T-helper 17 cell (primary cell): ENCODE measurements around the gene EFCC1. TPM values are rescaled to one million over a fixed set of nuclear protein-coding genes. Genes with fewer than 3 reads are reported as not detected.

ENCODE experiments used
- ATAC-seq: fragments of 150-1000 bp; cut with Tn5 transposase; 2 replicates; pipeline ENCODE4 v1.10.0; 2021; ENCODE audit warnings: mild to moderate bottlenecking, moderate library complexity
- DNase-seq, 3 donors: peaks; one replicate each; pipeline versions ENCODE4 v3.0.0 to v3.0.0-alpha.2; 2020 to 2021
- H3K9me3 ChIP-seq: one replicate; pipeline ENCODE4 v1.7.0; 2013; ENCODE audit warnings: low read length, mild to moderate bottlenecking; ENCODE audit not compliant: control insufficient read depth, poor library complexity, severe bottlenecking
- H3K27ac Mint-ChIP-seq: one replicate; pipeline ENCODE4 v1.8.0; 2022; ENCODE audit warnings: mild to moderate bottlenecking, moderate library complexity, mixed read lengths
- H3K27me3 Mint-ChIP-seq: one replicate; pipeline ENCODE4 v1.8.0; 2022; ENCODE audit warnings: mixed read lengths
- H3K36me3 Mint-ChIP-seq: one replicate; pipeline ENCODE4 v1.8.0; 2022; ENCODE audit warnings: low read depth, mixed read lengths
- H3K4me1 Mint-ChIP-seq: one replicate; pipeline ENCODE4 v1.8.0; 2022; ENCODE audit warnings: mild to moderate bottlenecking, mixed read lengths
- H3K4me3 Mint-ChIP-seq: one replicate; pipeline ENCODE4 v1.8.0; 2022; ENCODE audit warnings: mild to moderate bottlenecking, moderate library complexity, mixed read lengths
- total RNA-seq, 4 donors: library from RNA in 2 of 4; stranded (reverse) in 2 of 4; gene quantifications; one replicate each; pipeline ENCODE4 v1.2.3 and lab custom pipeline; 2022 to 2026

The EFCC1 gene
- total RNA-seq, 2 donors from 2014 or later = 0.12 TPM; not detected in 1

DNA sequence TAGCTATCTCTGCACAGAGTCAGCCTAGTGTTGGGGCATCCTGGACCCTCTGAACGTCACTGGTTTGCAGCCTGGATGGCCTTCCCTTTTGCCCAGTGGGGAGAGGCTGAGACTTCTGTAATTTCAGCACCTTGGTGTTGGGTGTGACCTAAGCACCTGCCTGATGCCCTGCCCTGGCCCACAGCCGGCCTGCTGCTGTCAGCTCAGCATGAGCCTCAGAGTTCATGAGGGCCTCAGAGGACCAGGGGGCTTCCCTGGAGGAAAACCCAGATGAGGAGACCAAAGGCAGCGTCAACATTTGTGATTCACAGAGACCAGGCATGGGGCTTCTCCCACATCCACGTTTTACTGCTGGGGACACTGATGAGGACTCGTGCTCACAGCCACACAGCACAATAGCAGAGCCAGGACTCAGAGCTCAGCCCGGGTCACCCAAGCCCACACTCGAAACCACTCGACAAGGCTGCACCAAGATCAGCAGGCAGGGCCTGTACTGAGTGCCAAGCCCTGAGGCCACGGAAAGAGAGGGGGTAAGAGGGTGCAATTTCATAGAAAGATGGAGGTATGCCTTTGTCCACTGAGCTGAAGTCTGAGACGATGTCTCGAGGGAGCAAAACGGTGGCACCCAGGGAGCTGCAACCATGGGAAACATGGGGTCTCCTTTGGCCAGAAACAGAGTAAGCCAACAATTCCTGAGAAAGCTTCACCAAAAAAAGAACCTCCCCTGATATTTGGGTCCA lies 49.6 kb downstream of the EFCC1 start:
- DNase-seq (no peak), ATAC-seq (no peak)
- Mint-ChIP-seq H3K4me1 (peaks cover 3% of the 10 kb centered on the region), H3K36me3 (no peaks in the 10 kb centered on the region), H3K4me3 (no peak overlapping the region), H3K27ac (no peak overlapping the region), H3K27me3 (no peaks in the 10 kb centered on the region)
- H3K9me3 ChIP-seq = no peaks in the 10 kb centered on the region

DNA sequence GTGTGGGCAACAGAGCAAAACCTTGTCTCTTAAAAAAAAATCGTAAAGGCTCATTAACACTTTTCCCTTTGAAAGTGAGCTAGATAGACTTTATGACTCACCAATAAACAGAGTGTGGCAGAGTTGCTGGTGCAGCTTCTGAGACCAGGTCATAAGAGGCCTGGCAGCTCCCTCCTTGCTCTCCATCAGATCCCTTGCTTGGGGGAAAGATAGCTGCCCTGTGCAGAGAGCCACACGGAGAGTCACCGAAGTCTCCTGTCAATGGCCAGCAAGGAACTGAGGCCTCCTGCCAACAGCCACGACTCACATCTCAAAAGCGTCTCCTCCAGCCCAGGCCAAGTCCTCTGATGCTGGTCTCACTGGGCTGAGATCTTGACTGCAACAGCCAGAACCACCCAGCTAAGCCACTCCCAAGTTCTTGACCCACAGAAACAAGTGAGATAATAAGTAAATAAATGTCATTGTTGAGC lies 50.8 kb downstream of the EFCC1 start:
- H3K4me3 Mint-ChIP-seq = no peak overlapping the region
- DNase-seq (no peak), ATAC-seq (no peak)
- H3K27ac Mint-ChIP-seq = peak overlapping the region; percentile 57
- no peaks in the 10 kb centered on the region for H3K36me3 Mint-ChIP-seq
- no peaks in the 10 kb centered on the region for H3K27me3 Mint-ChIP-seq
- H3K9me3 ChIP-seq = no peaks in the 10 kb centered on the region
- H3K4me1 Mint-ChIP-seq = peaks cover 5% of the 10 kb centered on the region

DNA sequence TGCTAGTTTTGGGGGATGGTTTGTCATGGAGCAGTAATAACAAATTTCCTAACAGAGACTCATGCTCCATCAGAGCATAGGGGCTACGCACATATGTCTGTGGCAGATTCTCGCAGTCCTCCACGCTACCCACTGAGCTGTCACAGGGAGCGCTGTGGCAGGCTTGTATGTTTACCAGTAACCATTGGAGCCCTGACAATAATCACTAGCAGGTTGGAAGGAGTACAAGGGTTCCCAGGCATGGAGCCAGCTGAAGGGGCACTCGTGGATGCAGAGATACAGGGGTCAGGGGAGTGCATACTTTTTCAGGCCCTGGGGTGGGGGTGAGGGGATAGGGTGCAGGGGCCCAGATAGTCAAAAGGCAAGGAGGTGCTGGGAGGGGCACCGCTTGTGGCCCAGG lies 51.6 kb downstream of the EFCC1 start:
- Mint-ChIP-seq H3K27ac (peak overlapping the region; percentile 57), H3K36me3 (no peaks in the 10 kb centered on the region), H3K4me1 (peaks cover 11% of the 10 kb centered on the region), H3K4me3 (no peak overlapping the region), H3K27me3 (no peaks in the 10 kb centered on the region)
- ATAC-seq (no peak), DNase-seq (no peak)
- no peaks in the 10 kb centered on the region for H3K9me3 ChIP-seq

DNA sequence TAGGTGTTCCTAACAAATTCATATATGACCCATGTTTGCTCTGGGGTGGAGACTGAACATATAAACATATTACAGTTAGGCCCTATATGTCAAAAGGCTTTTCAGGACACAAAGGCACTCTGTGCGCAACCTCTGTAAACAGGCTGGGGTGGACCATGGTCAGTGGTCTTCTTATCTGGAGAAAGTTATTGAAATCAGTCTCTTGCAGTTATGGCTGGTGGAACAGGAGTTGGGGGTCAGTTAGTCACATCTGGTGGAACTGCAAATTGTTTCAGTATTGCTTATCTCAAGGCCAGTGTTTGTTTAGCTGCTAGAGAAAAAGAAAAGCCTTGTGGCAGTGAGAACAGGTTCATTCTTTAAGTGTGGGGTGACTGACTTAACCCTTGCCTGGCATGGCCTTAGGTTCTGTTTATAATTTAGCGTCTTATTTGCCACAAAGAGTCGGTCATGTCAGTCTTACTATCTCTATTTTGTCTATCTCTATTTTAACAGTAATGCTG lies 53.6 kb downstream of the EFCC1 start:
- Mint-ChIP-seq H3K27ac (peak overlapping the region; percentile 81), H3K4me3 (no peak overlapping the region), H3K4me1 (peaks cover 19% of the 10 kb centered on the region), H3K27me3 (no peaks in the 10 kb centered on the region), H3K36me3 (no peaks in the 10 kb centered on the region)
- H3K9me3 ChIP-seq = no peaks in the 10 kb centered on the region
- no peak for ATAC-seq
- DNase-seq = no peak

DNA sequence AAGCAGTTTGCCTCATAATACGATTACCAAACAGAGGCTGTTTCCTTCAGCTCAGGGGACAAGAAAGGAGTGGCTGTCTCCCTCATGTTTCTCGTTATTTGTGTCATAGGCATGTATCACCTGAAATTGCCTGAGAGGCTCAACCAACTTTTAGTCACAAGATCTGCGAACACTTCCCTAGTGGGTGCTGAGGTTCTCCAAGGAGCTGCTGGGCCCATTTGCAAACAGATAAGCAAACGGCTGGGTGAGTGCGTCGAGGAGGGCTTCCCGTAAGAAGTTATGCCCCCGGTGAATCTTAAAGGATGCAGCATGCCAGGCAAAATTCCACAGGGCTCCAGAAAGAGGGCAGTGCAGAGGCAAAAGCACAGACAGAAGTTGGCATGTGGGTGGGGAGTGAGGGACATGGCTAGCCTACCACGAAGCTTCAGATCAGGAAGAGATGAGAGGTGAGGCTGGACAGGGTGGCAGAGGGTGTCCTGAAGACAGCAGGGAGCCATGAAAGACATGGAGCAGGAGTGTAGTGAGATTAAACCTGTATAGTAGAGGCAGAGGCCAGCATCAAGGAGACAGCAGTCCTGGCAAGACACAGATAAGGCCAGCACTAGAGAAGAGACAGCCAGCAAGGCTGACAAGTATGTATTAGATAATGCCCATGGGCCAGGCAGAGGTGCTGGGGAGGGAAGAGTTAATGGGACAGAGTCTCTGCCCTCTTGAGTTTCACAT lies 55.5 kb downstream of the EFCC1 start:
- peak overlapping the region; percentile 25 for H3K4me3 Mint-ChIP-seq
- peaks cover 19% of the 10 kb centered on the region for H3K4me1 Mint-ChIP-seq
- no peak for ATAC-seq
- H3K36me3 Mint-ChIP-seq = no peaks in the 10 kb centered on the region
- no peak for DNase-seq
- peak overlapping the region; percentile 5 for H3K27ac Mint-ChIP-seq
- H3K9me3 ChIP-seq = no peaks in the 10 kb centered on the region
- H3K27me3 Mint-ChIP-seq = no peaks in the 10 kb centered on the region

DNA sequence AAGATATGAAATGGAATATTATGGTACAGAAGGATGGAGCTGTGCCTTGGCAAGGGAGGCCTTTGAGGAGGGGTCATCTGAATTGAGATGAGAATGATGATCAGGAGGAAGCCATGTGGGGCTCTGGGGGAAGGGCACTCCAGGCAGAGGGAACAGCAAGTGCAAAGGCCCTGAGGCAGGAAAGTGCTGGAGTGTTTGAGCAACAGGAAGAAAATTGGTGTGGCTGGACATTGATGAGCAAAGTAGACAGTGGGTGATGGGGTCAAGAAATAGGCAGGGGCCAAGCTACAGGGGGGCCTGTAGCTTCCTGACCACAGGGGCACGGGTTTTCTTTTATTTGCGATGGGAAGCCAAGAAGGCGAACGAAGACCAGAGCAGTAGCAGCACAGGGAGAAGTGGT lies 56.1 kb downstream of the EFCC1 start:
- H3K9me3 ChIP-seq = no peaks in the 10 kb centered on the region
- ATAC-seq (no peak), DNase-seq (no peak)
- no peaks in the 10 kb centered on the region for H3K36me3 Mint-ChIP-seq
- peak overlapping the region; percentile 5 for H3K27ac Mint-ChIP-seq
- H3K27me3 Mint-ChIP-seq = no peaks in the 10 kb centered on the region
- H3K4me3 Mint-ChIP-seq = no peak overlapping the region
- H3K4me1 Mint-ChIP-seq = peaks cover 19% of the 10 kb centered on the region

DNA sequence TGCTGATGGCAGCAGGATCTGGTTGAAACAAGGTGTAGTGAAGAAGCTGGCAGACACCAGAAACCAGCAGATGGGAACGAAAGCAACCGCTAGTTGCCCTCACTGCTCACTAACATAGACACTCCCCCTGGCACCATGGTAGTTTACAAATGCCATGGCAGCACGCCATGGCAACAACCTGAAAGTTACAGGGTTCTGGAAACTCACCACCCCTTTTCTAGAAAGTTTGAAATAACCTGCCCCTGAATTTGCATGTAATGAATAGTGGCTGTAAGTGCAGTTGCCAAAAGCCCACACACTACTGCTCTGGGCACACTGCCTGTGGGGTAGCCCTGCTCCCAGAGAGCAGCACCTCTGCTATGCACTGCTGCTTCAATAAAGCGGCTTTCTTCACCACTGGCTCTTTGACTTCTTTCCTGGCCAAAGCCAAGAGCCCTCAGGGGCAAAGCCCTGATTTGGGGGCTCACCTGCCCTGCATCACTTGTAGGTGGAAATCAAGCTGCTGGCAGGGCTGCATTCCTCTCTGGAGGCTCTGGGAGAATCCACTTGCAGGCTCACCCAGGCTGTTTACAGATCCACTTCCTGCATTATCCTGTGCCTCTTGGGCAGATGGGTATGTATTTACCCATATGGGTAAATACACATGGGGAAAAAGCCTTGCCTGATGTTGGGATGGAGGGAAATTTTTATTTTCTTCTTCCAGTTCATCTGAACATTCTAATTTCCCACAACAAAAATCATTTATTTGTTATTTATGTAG lies 57.5 kb downstream of the EFCC1 start:
- Mint-ChIP-seq H3K36me3 (no peaks in the 10 kb centered on the region), H3K27ac (peak overlapping the region; percentile 5), H3K27me3 (peaks cover 6% of the 10 kb centered on the region), H3K4me1 (peaks cover 18% of the 10 kb centered on the region), H3K4me3 (no peak overlapping the region)
- ATAC-seq (peak; percentile 90), DNase-seq (no peak)
- no peaks in the 10 kb centered on the region for H3K9me3 ChIP-seq

DNA sequence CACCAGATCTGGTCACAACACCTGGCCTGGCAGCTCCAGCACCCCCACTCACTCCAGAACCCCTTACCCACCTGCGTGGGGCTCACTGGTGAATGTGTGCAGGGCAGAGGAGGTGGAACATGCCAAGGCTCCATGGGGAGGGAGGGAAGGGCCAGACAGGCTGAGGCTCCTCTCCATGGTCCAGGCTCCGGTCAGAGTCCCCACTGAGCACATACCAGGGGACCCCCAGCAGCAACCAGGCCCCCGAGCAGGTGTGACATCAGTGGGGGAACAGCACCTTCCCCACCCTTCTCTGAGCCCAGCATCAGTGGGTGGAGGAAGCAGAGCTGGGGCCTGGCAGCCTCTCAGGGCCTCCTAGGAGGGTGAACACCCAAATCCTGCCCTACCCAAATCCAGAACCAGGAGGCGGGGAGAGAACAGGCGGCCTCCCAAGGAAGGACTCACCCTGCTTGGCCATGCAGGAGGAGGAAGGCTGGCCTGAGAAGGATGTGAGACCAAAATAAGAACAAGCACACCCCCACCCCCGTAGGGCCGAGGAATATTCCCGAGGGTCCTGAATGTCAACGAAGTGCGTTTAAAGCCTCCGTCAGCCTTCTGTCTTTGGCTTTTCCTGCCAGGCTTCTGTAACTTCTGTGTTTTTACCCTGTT lies 58.3 kb downstream of the EFCC1 start:
- peaks cover 6% of the 10 kb centered on the region for H3K27me3 Mint-ChIP-seq
- H3K36me3 Mint-ChIP-seq = no peaks in the 10 kb centered on the region
- H3K4me3 Mint-ChIP-seq = no peak overlapping the region
- no peak overlapping the region for H3K27ac Mint-ChIP-seq
- ATAC-seq (no peak), DNase-seq (no peak)
- H3K4me1 Mint-ChIP-seq = peaks cover 15% of the 10 kb centered on the region
- H3K9me3 ChIP-seq = no peaks in the 10 kb centered on the region

DNA sequence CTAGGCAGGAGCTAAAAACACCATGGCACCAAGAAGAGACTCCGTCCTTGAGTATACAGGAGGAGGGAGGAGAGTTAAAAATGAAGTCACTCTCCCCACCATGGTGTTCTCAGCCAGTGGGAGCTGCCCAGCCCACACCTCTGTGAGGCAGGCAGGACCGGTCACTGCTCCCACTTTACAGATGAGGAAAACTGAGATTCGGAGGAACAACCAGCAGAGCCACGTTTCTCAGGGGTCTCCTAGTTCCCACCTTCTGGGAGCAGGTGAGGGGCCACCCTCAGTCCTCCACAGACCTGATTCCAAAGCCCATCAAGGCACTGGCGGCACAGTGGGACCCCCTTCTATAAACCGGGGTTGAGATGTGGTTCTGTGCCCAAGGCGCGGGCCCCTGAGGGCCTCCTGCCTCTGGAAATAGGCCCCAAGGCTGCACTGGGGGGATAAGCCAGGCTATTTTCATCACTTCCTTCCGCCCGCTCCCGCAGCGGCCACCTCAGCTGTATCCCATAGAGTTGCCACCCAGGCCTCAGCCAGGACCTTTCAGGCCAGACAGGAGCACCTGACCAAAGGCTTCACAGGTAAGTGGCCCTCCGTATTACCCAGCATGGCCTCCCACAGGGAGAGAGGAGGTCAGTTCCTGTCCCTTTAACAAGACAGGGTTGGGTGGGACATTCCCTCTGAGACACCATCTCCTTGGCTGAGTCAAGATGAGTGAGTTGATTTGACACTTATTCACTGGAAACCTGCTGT lies 59.3 kb downstream of the EFCC1 start, which contains the start of gene GP9:
GP9 (plus strand) TSS at position 504 of the 747 bp plus-strand sequence. CDS start 961 bp downstream, outside the sequence.
- ATAC-seq (no peak), DNase-seq (no peak)
- no peak within 1 kb of the TSS for H3K27ac Mint-ChIP-seq
- H3K27me3 Mint-ChIP-seq = peaks cover 8% of the 10 kb centered on the region
- no peak within 1 kb of the TSS for H3K4me3 Mint-ChIP-seq
- peaks cover 15% of the 10 kb centered on the region for H3K4me1 Mint-ChIP-seq
- H3K9me3 ChIP-seq = no peaks in the 10 kb centered on the region
- peaks cover 1% of the 10 kb centered on the region for H3K36me3 Mint-ChIP-seq

DNA sequence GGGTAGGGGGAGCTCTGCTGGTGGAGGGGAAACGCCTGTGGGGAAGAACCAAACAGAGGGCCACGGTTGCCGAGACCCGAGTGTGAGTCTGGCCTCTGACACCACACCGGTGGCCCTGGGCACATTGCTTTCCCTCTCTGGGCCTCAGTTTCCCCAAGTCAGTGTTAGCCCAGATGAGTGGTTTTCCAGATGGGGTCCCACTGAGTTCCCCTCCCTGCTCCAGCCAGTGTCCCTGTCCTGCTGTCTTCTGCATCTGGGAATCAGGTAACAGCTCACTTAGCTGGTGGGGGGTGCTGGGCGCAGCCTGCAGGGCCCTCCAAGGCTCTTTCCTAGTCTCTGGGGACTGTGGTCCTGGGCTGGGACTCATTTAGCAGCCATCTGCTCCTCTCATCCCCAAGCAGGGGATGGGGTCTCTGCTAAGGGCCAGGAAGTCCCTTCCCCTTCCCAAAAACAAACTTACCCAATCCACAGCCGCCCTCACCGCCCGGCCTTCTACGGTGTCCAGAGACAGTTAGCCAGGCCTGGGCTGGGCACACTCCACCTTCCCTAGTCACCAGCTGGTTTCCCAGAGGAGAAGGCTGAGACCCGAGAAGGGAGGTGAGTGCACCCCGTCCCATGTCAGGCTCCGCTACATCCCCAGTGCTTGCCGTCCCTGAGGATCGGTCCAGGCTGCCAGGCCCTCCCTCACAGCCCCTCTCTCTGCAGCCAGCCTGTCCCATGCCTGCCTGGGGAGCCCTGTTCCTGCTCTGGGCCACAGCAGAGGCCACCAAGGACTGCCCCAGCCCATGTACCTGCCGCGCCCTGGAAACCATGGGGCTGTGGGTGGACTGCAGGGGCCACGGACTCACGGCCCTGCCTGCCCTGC lies 60.2 kb downstream of the EFCC1 start:
- H3K27ac Mint-ChIP-seq = no peak overlapping the region
- H3K9me3 ChIP-seq = no peaks in the 10 kb centered on the region
- ATAC-seq (no peak), DNase-seq (no peak)
- peaks cover 15% of the 10 kb centered on the region for H3K4me1 Mint-ChIP-seq
- peaks cover 12% of the 10 kb centered on the region for H3K27me3 Mint-ChIP-seq
- H3K36me3 Mint-ChIP-seq = peaks cover 4% of the 10 kb centered on the region
- H3K4me3 Mint-ChIP-seq = no peak overlapping the region

DNA sequence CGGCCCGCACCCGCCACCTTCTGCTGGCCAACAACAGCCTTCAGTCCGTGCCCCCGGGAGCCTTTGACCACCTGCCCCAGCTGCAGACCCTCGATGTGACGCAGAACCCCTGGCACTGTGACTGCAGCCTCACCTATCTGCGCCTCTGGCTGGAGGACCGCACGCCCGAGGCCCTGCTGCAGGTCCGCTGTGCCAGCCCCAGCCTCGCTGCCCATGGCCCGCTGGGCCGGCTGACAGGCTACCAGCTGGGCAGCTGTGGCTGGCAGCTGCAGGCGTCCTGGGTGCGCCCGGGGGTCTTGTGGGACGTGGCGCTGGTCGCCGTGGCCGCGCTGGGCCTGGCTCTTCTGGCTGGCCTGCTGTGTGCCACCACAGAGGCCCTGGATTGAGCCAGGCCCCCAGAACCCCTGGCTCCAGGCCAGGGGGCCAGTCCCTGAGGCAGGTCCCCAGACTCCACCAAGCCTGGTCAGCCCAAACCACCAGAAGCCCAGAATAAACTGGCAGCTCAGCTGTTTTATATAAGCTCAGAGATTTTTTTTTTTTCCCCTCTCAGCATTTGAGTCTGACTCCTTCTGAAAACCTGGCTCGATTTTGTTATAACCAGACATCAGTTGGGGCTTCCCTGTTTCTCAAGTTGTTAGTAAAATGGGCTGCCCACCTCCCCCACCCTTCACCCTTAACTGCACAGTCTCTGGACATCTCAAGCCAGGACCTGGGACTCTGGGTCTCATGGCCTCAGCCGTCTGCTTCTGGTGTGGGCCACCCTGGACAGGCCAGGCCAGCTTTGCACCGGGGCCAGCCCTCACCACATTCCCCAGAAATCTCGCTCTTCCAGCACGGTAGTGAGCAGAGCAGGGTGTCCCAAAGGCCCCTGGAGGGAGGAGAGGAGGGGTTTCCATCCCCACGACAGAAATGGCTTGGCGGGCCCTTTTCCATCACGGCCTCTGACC lies 61.1 kb downstream of the EFCC1 start:
- no peaks in the 10 kb centered on the region for H3K9me3 ChIP-seq
- Mint-ChIP-seq H3K36me3 (peaks cover 4% of the 10 kb centered on the region), H3K27me3 (peaks cover 17% of the 10 kb centered on the region), H3K27ac (no peak overlapping the region), H3K4me1 (peaks cover 15% of the 10 kb centered on the region), H3K4me3 (no peak overlapping the region)
- ATAC-seq = no peak
- DNase-seq = no peak
